ENCODE results near the gene TMEM91.

GRCh38 chr19:41330946-41331678, 45.2 kb upstream of the TMEM91 start:
- TF ChIP-seq CTCF (IDR thresholded peaks at IDR 0.05; ENCODE audit: poor library complexity, severe bottlenecking), result no peak
- TF ChIP-seq POLR2AphosphoS5 (IDR thresholded peaks at IDR 0.05), result no peak
- TF ChIP-seq RAD21 (conservative IDR thresholded peaks at IDR 0.05), result no peak

All from neural cell (in vitro differentiated cells).